RWPE2 (cell line): ENCODE results near the gene ZFYVE28.

Source experiments
- ATAC-seq: fragments of 200-7000 bp; cut with Tn5 transposase; 3 replicates; pipeline ENCODE4 v1.9.1; 2021; ENCODE audit warnings: low read depth
- DNase-seq: peaks from one replicate; pipeline ENCODE4 v3.0.0-alpha.2; 2020; ENCODE audit warnings: low spot score
- H3K27ac ChIP-seq: fragments of 450-650 bp; 2 replicates; pipeline ENCODE4 v1.5.1; 2017; ENCODE audit warnings: mild to moderate bottlenecking; ENCODE audit not compliant: poor library complexity, severe bottlenecking
- H3K27me3 ChIP-seq: fragments of 250-450 bp; sonication (Bioruptor Pico); 2 replicates; pipeline ENCODE4 v1.5.1; 2021; ENCODE audit warnings: mild to moderate bottlenecking, moderate library complexity; ENCODE audit not compliant: insufficient read depth, poor library complexity, severe bottlenecking
- H3K36me3 ChIP-seq: fragments of 250-450 bp; sonication (Bioruptor Pico); 2 replicates; pipeline ENCODE4 v1.5.1; 2020; ENCODE audit warnings: low read depth, mild to moderate bottlenecking, moderate library complexity
- H3K4me1 ChIP-seq: fragments of 250-450 bp; sonication (Bioruptor Pico); 2 replicates; pipeline ENCODE4 v1.5.1; 2021; ENCODE audit warnings: mild to moderate bottlenecking, moderate library complexity; ENCODE audit not compliant: insufficient read depth, poor library complexity, severe bottlenecking
- H3K4me3 ChIP-seq: fragments of 250-450 bp; sonication (Bioruptor Pico); 2 replicates; pipeline ENCODE4 v1.5.1; 2021; ENCODE audit warnings: mild to moderate bottlenecking, moderate library complexity; ENCODE audit not compliant: severe bottlenecking
- H3K9me3 ChIP-seq: fragments of 250-450 bp; sonication (Bioruptor Pico); 2 replicates; pipeline ENCODE4 v1.5.1; 2021; ENCODE audit warnings: mild to moderate bottlenecking, moderate library complexity; ENCODE audit not compliant: severe bottlenecking
- TF ChIP-seq, protein P1 (sequence below): fragments of 450-650 bp; IDR thresholded peaks from one replicate; pipeline ENCODE4 v1.5.1; 2017; ENCODE audit warnings: mild to moderate bottlenecking, moderate library complexity; ENCODE audit not compliant: poor library complexity, severe bottlenecking

ZFYVE28 gene

DNA sequence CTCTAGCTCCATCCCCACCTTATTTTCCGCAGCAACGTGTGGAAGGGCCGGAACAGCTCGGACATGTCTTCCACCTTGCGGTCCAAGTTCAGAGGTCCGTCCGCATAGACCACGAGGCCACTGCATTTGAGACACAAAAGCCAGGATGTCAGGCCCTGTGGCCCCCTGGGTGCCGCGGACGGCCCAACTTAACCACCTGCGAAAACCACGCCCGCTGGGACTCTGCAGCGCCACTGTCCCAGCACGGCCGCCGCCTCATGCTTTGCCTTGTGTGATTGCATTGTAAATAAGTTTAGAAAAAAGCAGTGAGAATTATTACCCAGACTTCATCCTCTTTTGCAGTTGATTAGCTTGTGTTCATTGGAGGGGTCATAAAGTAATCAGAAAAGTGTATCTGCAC lies 98.3 kb downstream of the ZFYVE28 start:
- H3K36me3 ChIP-seq: no peaks in the 10 kb centered on the region
- no peaks in the 10 kb centered on the region for H3K4me1 ChIP-seq
- no peak for ATAC-seq
- H3K4me3 ChIP-seq: no peak overlapping the region
- DNase-seq: no peak
- TF ChIP-seq, protein P1, sequence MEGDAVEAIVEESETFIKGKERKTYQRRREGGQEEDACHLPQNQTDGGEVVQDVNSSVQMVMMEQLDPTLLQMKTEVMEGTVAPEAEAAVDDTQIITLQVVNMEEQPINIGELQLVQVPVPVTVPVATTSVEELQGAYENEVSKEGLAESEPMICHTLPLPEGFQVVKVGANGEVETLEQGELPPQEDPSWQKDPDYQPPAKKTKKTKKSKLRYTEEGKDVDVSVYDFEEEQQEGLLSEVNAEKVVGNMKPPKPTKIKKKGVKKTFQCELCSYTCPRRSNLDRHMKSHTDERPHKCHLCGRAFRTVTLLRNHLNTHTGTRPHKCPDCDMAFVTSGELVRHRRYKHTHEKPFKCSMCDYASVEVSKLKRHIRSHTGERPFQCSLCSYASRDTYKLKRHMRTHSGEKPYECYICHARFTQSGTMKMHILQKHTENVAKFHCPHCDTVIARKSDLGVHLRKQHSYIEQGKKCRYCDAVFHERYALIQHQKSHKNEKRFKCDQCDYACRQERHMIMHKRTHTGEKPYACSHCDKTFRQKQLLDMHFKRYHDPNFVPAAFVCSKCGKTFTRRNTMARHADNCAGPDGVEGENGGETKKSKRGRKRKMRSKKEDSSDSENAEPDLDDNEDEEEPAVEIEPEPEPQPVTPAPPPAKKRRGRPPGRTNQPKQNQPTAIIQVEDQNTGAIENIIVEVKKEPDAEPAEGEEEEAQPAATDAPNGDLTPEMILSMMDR: no peak
- H3K27me3 ChIP-seq: no peaks in the 10 kb centered on the region
- no peak overlapping the region for H3K27ac ChIP-seq
- no peaks in the 10 kb centered on the region for H3K9me3 ChIP-seq

DNA sequence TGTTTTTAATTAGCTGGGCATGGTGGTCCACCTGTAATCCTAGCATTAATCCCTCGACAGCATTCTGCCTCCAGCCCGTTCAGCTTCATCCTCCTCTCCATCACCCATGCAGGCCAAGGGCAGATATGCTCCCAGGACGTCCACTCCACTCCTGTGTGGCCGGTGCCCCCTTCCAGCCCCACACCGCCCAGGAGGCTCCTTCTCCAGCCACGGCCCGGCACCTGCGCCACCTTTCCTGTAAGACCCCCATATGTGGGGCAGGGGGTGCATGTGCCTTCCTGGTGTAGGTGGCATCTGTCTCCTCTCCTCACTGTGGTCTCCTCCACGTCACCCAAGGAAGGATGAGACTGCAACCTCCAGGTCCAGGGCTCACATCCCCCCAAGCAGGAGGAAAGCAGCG lies 99.6 kb downstream of the ZFYVE28 start:
- no peaks in the 10 kb centered on the region for H3K4me1 ChIP-seq
- H3K36me3 ChIP-seq: no peaks in the 10 kb centered on the region
- no peaks in the 10 kb centered on the region for H3K27me3 ChIP-seq
- H3K27ac ChIP-seq: no peak overlapping the region
- no peaks in the 10 kb centered on the region for H3K9me3 ChIP-seq
- DNase-seq (no peak), ATAC-seq (no peak)
- TF ChIP-seq, protein P1: no peak
- H3K4me3 ChIP-seq: no peak overlapping the region

DNA sequence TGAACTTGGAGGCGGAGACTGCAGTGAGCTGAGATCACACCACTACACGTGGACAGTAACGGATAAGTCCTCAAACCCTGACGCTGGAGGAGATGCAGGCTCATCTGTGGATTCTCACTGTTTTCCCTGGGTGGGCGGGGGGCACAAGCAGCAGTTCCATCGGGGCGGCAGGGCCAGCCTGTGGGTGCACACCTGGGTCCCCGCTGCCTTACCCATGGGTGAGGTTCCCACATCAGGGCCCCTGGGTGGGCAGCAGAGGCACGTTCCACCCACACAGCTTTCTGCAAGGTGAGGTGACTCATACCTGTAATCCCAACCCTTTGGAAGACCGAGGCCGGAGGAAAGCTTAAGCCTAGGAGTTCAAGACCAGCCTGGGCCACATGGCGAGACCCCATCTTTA lies 100.0 kb downstream of the ZFYVE28 start:
- H3K36me3 ChIP-seq: no peaks in the 10 kb centered on the region
- H3K4me1 ChIP-seq: no peaks in the 10 kb centered on the region
- no peaks in the 10 kb centered on the region for H3K9me3 ChIP-seq
- no peaks in the 10 kb centered on the region for H3K27me3 ChIP-seq
- TF ChIP-seq, protein P1: no peak
- no peak for ATAC-seq
- H3K4me3 ChIP-seq: no peak overlapping the region
- no peak overlapping the region for H3K27ac ChIP-seq
- DNase-seq: no peak

DNA sequence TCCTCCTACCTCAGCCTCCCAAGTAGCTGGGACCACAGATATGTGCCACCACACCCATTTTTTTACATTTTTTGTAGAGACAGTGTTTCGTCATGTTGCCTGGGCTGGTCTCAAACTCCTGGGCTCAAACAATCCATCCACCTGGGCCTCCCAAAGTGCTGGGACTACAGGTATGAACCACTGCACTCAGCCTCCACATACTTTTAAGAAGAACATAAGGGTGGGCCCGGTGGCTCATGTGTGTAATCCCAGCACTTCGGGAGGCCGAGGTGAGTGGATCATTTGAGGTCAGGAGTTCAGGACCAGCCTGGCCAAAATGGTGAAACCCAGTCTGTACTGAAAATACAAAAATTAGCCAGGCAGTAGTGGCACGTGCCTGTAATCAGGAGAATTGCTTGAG lies 105.1 kb downstream of the ZFYVE28 start:
- TF ChIP-seq, protein P1: no peak
- Histone ChIP-seq H3K9me3 (no peaks in the 10 kb centered on the region), H3K4me1 (no peaks in the 10 kb centered on the region), H3K27me3 (no peaks in the 10 kb centered on the region), H3K36me3 (no peaks in the 10 kb centered on the region), H3K4me3 (no peak overlapping the region), H3K27ac (no peak overlapping the region)
- DNase-seq (no peak), ATAC-seq (no peak)

DNA sequence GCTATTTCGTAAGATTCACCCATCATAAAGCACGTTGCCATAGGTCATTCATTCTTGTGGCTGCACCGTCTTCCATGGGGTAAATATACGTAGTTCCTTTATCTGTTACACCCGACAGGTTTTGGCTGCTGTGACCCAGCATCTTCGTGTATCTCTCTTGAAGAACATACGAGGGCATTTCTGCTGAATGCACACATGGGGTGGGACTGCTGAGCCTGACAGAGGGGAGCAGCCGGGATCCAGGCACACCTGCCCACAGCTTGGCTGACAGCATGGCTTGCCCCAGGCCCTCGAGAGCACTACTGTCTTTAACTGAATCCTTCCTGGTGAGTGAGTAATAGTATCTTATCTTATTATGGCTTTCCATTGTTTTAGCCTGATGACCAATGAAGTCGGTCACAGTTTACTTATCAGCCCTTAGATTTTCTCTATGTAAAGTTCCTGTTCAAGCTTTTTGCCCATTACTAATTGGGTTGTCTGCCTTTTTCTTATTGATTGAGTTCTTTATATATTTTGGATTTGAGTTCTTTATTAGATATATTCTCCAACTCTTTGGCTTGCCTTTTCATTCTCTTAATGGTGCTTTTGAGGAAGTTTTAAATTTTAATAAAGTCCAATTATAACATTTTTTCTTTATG lies 111.6 kb downstream of the ZFYVE28 start:
- ATAC-seq (no peak), DNase-seq (no peak)
- no peaks in the 10 kb centered on the region for H3K36me3 ChIP-seq
- H3K4me3 ChIP-seq: no peak overlapping the region
- H3K9me3 ChIP-seq: no peaks in the 10 kb centered on the region
- H3K27me3 ChIP-seq: no peaks in the 10 kb centered on the region
- no peaks in the 10 kb centered on the region for H3K4me1 ChIP-seq
- TF ChIP-seq, protein P1: no peak
- no peak overlapping the region for H3K27ac ChIP-seq
